Left lobe of liver (tissue), 2 donors: ENCODE measurements around the gene DNAJC13. TPM values are rescaled to one million over a fixed set of nuclear protein-coding genes. Genes with fewer than 3 reads are reported as not detected.
A peak's percentile ranks its signal among the peaks of the same experiment; 100 is the strongest.

Experiments
- ATAC-seq: fragments of 200-7000 bp; cut with Tn5 transposase; one replicate; pipeline ENCODE4 v1.9.1; 2020; ENCODE audit warnings: mild to moderate bottlenecking, moderate library complexity
- DNase-seq: peaks from one replicate; pipeline ENCODE4 v3.0.0-alpha.2; 2020; ENCODE audit warnings: low spot score
- total RNA-seq: library from RNA; stranded (reverse); gene quantifications from one replicate; pipeline ENCODE4 v1.2.1, GENCODE V29; 2021
- donor health status: DM: no; HTN: no; CAD: no; lungs with moderate emphysema.
- donor health status: DM: no; HTN: yes; CAD: no.

Gene DNAJC13
- total RNA-seq, 1 donor from 2014 or later, result 11.8 TPM

GRCh38 chr3:132457286-132457685 is 40.0 kb downstream of the DNAJC13 start:
- ATAC-seq (no peak), DNase-seq (no peak)

- ATAC-seq, result no peak
- DNase-seq, result no peak
Observed at GRCh38 chr3:132459551-132459950, 42.2 kb downstream of the DNAJC13 start.

GRCh38 chr3:132461544-132461943 is 44.2 kb downstream of the DNAJC13 start:
- no peak for DNase-seq
- ATAC-seq, result no peak

- DNase-seq, result no peak
- ATAC-seq, result no peak
Observed at GRCh38 chr3:132464066-132464465, 46.8 kb downstream of the DNAJC13 start.

GRCh38 chr3:132469326-132469725 is 52.0 kb downstream of the DNAJC13 start:
- no peak for DNase-seq
- no peak for ATAC-seq

- DNase-seq, result no peak
- ATAC-seq, result no peak
Observed at GRCh38 chr3:132486099-132486498, 68.8 kb downstream of the DNAJC13 start.

- no peak for DNase-seq
- ATAC-seq, result no peak
Observed at GRCh38 chr3:132488151-132488550, 70.8 kb downstream of the DNAJC13 start.

- no peak for ATAC-seq
- DNase-seq, result no peak
Observed at GRCh38 chr3:132499071-132499470, 81.8 kb downstream of the DNAJC13 start.

GRCh38 chr3:132503559-132503958 is 86.3 kb downstream of the DNAJC13 start:
- DNase-seq, result no peak
- no peak for ATAC-seq

- ATAC-seq, result no peak
Observed at GRCh38 chr3:132504375-132504933, 87.2 kb downstream of the DNAJC13 start.

GRCh38 chr3:132507657-132508056 is 90.4 kb downstream of the DNAJC13 start:
- DNase-seq (no peak), ATAC-seq (no peak)

More at GRCh38 chr3:132504375-132504933, 87.2 kb downstream of the DNAJC13 start:
- DNase-seq, result no peak

GRCh38 chr3:132509096-132509495 is 91.8 kb downstream of the DNAJC13 start:
- ATAC-seq (no peak), DNase-seq (no peak)

- ATAC-seq, result no peak
- DNase-seq, result no peak
Observed at GRCh38 chr3:132509506-132509905, 92.2 kb downstream of the DNAJC13 start.

GRCh38 chr3:132513057-132513456 is 95.8 kb downstream of the DNAJC13 start:
- ATAC-seq, result no peak
- DNase-seq, result no peak

- ATAC-seq (no peak), DNase-seq (no peak)
Observed at GRCh38 chr3:132517311-132517710, 100.0 kb downstream of the DNAJC13 start.

- no peak for ATAC-seq
- no peak for DNase-seq
Observed at GRCh38 chr3:132519914-132520313, 102.6 kb downstream of the DNAJC13 start.

GRCh38 chr3:132521901-132522300 is 104.6 kb downstream of the DNAJC13 start:
- DNase-seq (no peak), ATAC-seq (no peak)

- no peak for ATAC-seq
Observed at GRCh38 chr3:132522353-132522752, 105.1 kb downstream of the DNAJC13 start.

GRCh38 chr3:132530624-132531023 is 113.3 kb downstream of the DNAJC13 start:
- ATAC-seq (no peak), DNase-seq (no peak)

More at GRCh38 chr3:132522353-132522752, 105.1 kb downstream of the DNAJC13 start:
- DNase-seq, result no peak

GRCh38 chr3:132535575-132536441 is 118.5 kb downstream of the DNAJC13 start:
- DNase-seq (peak; percentile 58), ATAC-seq (peak; percentile 94)

GRCh38 chr3:132536442-132537153 is 119.3 kb downstream of the DNAJC13 start:
- no peak for DNase-seq
- ATAC-seq, result peak; percentile 26

GRCh38 chr3:132537297-132537696 is 120.0 kb downstream of the DNAJC13 start:
- DNase-seq, result no peak
- ATAC-seq, result no peak
